HCT116 (cell line): ENCODE results near the gene ERBB4. TPM values are rescaled to one million over a fixed set of nuclear protein-coding genes. Genes with fewer than 3 reads are reported as not detected.

Experiments used
- ATAC-seq: fragments of 200-7000 bp; cut with Tn5 transposase; 2 replicates; pipeline ENCODE4 v1.9.1; 2020; ENCODE audit warnings: mild to moderate bottlenecking, moderate library complexity
- BruUV-seq: library from RNA; stranded (reverse); fragments of 400-500 nt; replicated peaks from 2 replicates; lab custom pipeline; 2021; lab: Mats Ljungman, UMichigan
- CTCF ChIA-PET: fragments of 300-600 bp; sonication (Branson Sonifier 250); formaldehyde crosslinking; loops from one replicate; lab custom pipeline; 2021; ENCODE audit warnings: antibody characterized with exemption; lab: Charles Lee
- POLR2A ChIA-PET: fragments of 300-600, 350-600 bp; sonication (Branson Sonifier 250); formaldehyde crosslinking; loops from one replicate; lab custom pipeline; 2021; ENCODE audit warnings: antibody characterized with exemption; lab: Charles Lee
- RAD21 ChIA-PET, 2 experiments: fragments of 300-600 bp; sonication (Branson Sonifier 250); formaldehyde crosslinking; loops; one replicate each; lab custom pipeline; 2023; ENCODE audit warnings: low total read pairs in 2 of 2; ENCODE audit not compliant: uncharacterized antibody in 2 of 2, unreplicated experiment in 2 of 2, low non-redundant PET in 1 of 2; lab: Charles Lee
- DNase-seq: peaks from one replicate; pipeline ENCODE4 v3.0.0-alpha.2; 2010; ENCODE audit warnings: low read depth, low spot score
- H2AFZ ChIP-seq: fragments of 200-600 bp; shearing (Covaris generic), sonication (generic); 2 replicates; pipeline ENCODE4 v1.6.1; 2017; ENCODE audit warnings: low read depth, mixed run types, mixed read lengths, antibody characterized with exemption, low read length; ENCODE audit not compliant: poor library complexity, severe bottlenecking
- H3K27ac ChIP-seq: 2 replicates; pipeline ENCODE4 v1.5.1; 2012; ENCODE audit warnings: low read depth, low read length
- H3K27me3 ChIP-seq: fragments of 200-600 bp; sonication (generic); 2 replicates; pipeline ENCODE4 v1.6.1; 2016; ENCODE audit warnings: mixed run types, low read length, mixed read lengths; ENCODE audit not compliant: insufficient read depth
- H3K36me3 ChIP-seq, 2 experiments: fragments of 200-500 bp in 1 of 2; fragments of 200-600 bp in 1 of 2; sonication (Bioruptor generic) in 1 of 2; sonication (generic) in 1 of 2; 2 replicates each; pipeline versions ENCODE4 v1.5.1 to v1.6.1; 2014 to 2016; ENCODE audit warnings: low read length in 2 of 2, inconsistent platforms in 1 of 2, mixed read lengths in 1 of 2, mixed run types in 1 of 2; ENCODE audit not compliant: insufficient read depth in 2 of 2, control insufficient read depth in 1 of 2
- H3K4me1 ChIP-seq, 2 experiments: fragments of 200-600 bp in 1 of 2; sonication (generic) in 1 of 2; 2 replicates each; pipeline versions ENCODE4 v1.5.1 to v1.6.1; 2012 to 2017; ENCODE audit warnings: low read length in 2 of 2, inconsistent platforms in 1 of 2, mild to moderate bottlenecking in 1 of 2, mixed read lengths in 1 of 2, mixed run types in 1 of 2, moderate library complexity in 1 of 2; ENCODE audit not compliant: insufficient read depth in 2 of 2, control insufficient read depth in 1 of 2
- H3K4me2 ChIP-seq: fragments of 200-600 bp; sonication (generic); 2 replicates; pipeline ENCODE4 v1.6.1; 2017; ENCODE audit warnings: mixed run types, low read length, mixed read lengths
- H3K4me3 ChIP-seq, 2 experiments: fragments of 200-600 bp in 1 of 2; sonication (generic) in 1 of 2; replicated peaks in 1 of 2; 2 replicates each; pipeline ENCODE4 v1.5.1; 2011 to 2016; ENCODE audit warnings: low read length in 2 of 2, control low read depth in 1 of 2, low read depth in 1 of 2, mild to moderate bottlenecking in 1 of 2, mixed read lengths in 1 of 2, mixed run types in 1 of 2
- H3K79me2 ChIP-seq: fragments of 200-600 bp; sonication (generic); 2 replicates; pipeline ENCODE4 v1.6.1; 2017; ENCODE audit warnings: mild to moderate bottlenecking, mixed run types, low read length, moderate library complexity, mixed read lengths; ENCODE audit not compliant: insufficient read depth
- H3K9ac ChIP-seq: fragments of 200-600 bp; sonication (generic); 2 replicates; pipeline ENCODE4 v1.6.1; 2016; ENCODE audit warnings: low read length, mixed read lengths
- H3K9me2 ChIP-seq: fragments of 200-600 bp; sonication (generic), shearing (Covaris generic); 2 replicates; pipeline ENCODE4 v1.6.1; 2017; ENCODE audit warnings: mixed run types, mild to moderate bottlenecking, moderate library complexity; ENCODE audit not compliant: insufficient read depth
- H3K9me3 ChIP-seq, 2 experiments: fragments of 200-500 bp in 1 of 2; fragments of 200-600 bp in 1 of 2; sonication (Bioruptor generic) in 1 of 2; sonication (generic) in 1 of 2; 2 replicates each; pipeline ENCODE4 v1.6.1; 2014 to 2017; ENCODE audit warnings: low read length in 2 of 2, mixed read lengths in 2 of 2, inconsistent platforms in 1 of 2, low read depth in 1 of 2, mild to moderate bottlenecking in 1 of 2, mixed run types in 1 of 2, moderate library complexity in 1 of 2; ENCODE audit not compliant: control insufficient read depth in 1 of 2, insufficient read depth in 1 of 2
- H4K20me1 ChIP-seq: fragments of 200-600 bp; sonication (generic), shearing (Covaris generic); 2 replicates; pipeline ENCODE4 v1.6.1; 2017; ENCODE audit warnings: mixed run types, mild to moderate bottlenecking, moderate library complexity; ENCODE audit not compliant: insufficient read depth
- ATF3 ChIP-seq: IDR thresholded peaks from 2 replicates; pipeline ENCODE4 v1.6.1; 2012
- CBX3 ChIP-seq: IDR thresholded peaks from 2 replicates; pipeline ENCODE4 v1.6.1; 2012; ENCODE audit warnings: low read depth
- CEBPB ChIP-seq: IDR thresholded peaks from 2 replicates; pipeline ENCODE4 v1.6.1; 2012; ENCODE audit warnings: low read depth
- CTCF ChIP-seq, 3 experiments: fragments of 200-600 bp in 1 of 3; sonication (generic) in 1 of 3; IDR thresholded peaks in 2 of 3; conservative IDR thresholded peaks in 1 of 3; 2 replicates each; pipeline ENCODE4 v1.5.1; 2012 to 2017; ENCODE audit warnings: low read depth in 2 of 3, low read length in 2 of 3, antibody characterized with exemption in 1 of 3, borderline replicate concordance in 1 of 3, control low read depth in 1 of 3, mild to moderate bottlenecking in 1 of 3, mixed read lengths in 1 of 3, mixed run types in 1 of 3, moderate library complexity in 1 of 3; ENCODE audit not compliant: insufficient read depth in 1 of 3
- ELF1 ChIP-seq: IDR thresholded peaks from 2 replicates; pipeline ENCODE4 v1.6.1; 2012; ENCODE audit warnings: low read depth, borderline replicate concordance
- EZH2 ChIP-seq: fragments of 200-600 bp; sonication (generic); IDR thresholded peaks from 2 replicates; pipeline ENCODE4 v1.6.1; 2017; ENCODE audit warnings: antibody characterized with exemption, mixed run types
- FOSL1 ChIP-seq: IDR thresholded peaks from 2 replicates; pipeline ENCODE4 v1.6.1; 2012; ENCODE audit warnings: low read depth
- JUND ChIP-seq: IDR thresholded peaks from 2 replicates; pipeline ENCODE4 v1.6.1; 2012
- MAX ChIP-seq: IDR thresholded peaks from 2 replicates; pipeline ENCODE4 v1.6.1; 2012
- POLR2A ChIP-seq: IDR thresholded peaks from 2 replicates; pipeline ENCODE4 v1.7.0; 2011; ENCODE audit warnings: borderline replicate concordance; ENCODE audit not compliant: insufficient read depth, insufficient read length; ENCODE audit errors: extremely low read depth
- POLR2AphosphoS5 ChIP-seq: IDR thresholded peaks from 2 replicates; pipeline ENCODE4 v1.6.1; 2011; ENCODE audit warnings: mild to moderate bottlenecking, low read depth, low read length, moderate library complexity
- RAD21 ChIP-seq: IDR thresholded peaks from 2 replicates; pipeline ENCODE4 v1.6.1; 2012; ENCODE audit warnings: low read depth, mild to moderate bottlenecking
- SIN3A ChIP-seq: IDR thresholded peaks from 2 replicates; pipeline ENCODE4 v1.6.1; 2012; ENCODE audit warnings: low read depth
- SP1 ChIP-seq: IDR thresholded peaks from 2 replicates; pipeline ENCODE4 v1.6.1; 2012; ENCODE audit warnings: low read depth
- TCF7L2 ChIP-seq: IDR thresholded peaks from 2 replicates; pipeline ENCODE4 v1.7.0; 2011; ENCODE audit warnings: borderline replicate concordance, inconsistent platforms; ENCODE audit not compliant: insufficient read depth, insufficient read length; ENCODE audit errors: extremely low read depth
- YY1 ChIP-seq: IDR thresholded peaks from 2 replicates; pipeline ENCODE4 v1.6.1; 2011; ENCODE audit warnings: low read length, low read depth, moderate library complexity, mild to moderate bottlenecking; ENCODE audit not compliant: insufficient replicate concordance; ENCODE audit errors: extremely low read depth
- ZBTB33 ChIP-seq: IDR thresholded peaks from 2 replicates; pipeline ENCODE4 v1.6.1; 2011; ENCODE audit warnings: mild to moderate bottlenecking, low read length, moderate library complexity; ENCODE audit not compliant: insufficient replicate concordance; ENCODE audit errors: extremely low read depth
- ZFX ChIP-seq: fragments of 450-650 bp; IDR thresholded peaks from 2 replicates; pipeline ENCODE4 v1.6.1; 2017
- ZNF274 ChIP-seq: fragments of 200-500 bp; sonication (Bioruptor generic); IDR thresholded peaks from 2 replicates; pipeline ENCODE4 v1.6.1; 2014; ENCODE audit warnings: mild to moderate bottlenecking, low read depth, low read length, inconsistent platforms
- intact Hi-C: fragments of 100-400 bp; cut with micrococcal nuclease; formaldehyde crosslinking; loops from 2 replicates; pipeline ENCODE4 v1.10.0; 2022
- total RNA-seq: library from RNA; stranded (reverse); gene quantifications from one replicate; pipeline ENCODE4 v1.2.1, GENCODE V29; 2021; ENCODE audit not compliant: unreplicated experiment

The ERBB4 gene
- total RNA-seq, 1 experiment from 2014 or later, result 0.10 TPM

GRCh38 chr2:212523756-212524155, 14.8 kb downstream of the ERBB4 start:
- Histone ChIP-seq H3K9me3 (no peaks in the 10 kb centered on the region), H3K4me3 (no peak overlapping the region), H4K20me1 (no peaks in the 10 kb centered on the region), H3K27me3 (no peaks in the 10 kb centered on the region), H3K4me2 (no peak overlapping the region), H3K27ac (no peak overlapping the region), H2AFZ (no peak overlapping the region), H3K4me1 (no peaks in the 10 kb centered on the region), H3K79me2 (no peaks in the 10 kb centered on the region), H3K9me2 (no peaks in the 10 kb centered on the region), H3K36me3 (no peaks in the 10 kb centered on the region), H3K9ac (no peak overlapping the region)
- BruUV-seq, result no TSS peak
- ChIA-PET RAD21 (no interaction called here), POLR2A (no interaction called here), CTCF (no interaction called here)
- intact Hi-C loops, result loop anchor here (5.0 to 10.0 kb wide), 2 partner anchors 376 to 649 kb away; no protein-coding TSS in a partner anchor
- ATAC-seq (no peak), DNase-seq (no peak)
- TF ChIP-seq RAD21, result no peak
- TF ChIP-seq ELF1, result no peak
- no peak for TF ChIP-seq EZH2
- TF ChIP-seq ZBTB33, result no peak
- no peak for TF ChIP-seq MAX
- TF ChIP-seq ZFX, result no peak
- TF ChIP-seq SP1, result no peak
- TF ChIP-seq SIN3A, result no peak
- TF ChIP-seq CBX3, result no peak
- no peak for TF ChIP-seq YY1
- TF ChIP-seq ZNF274, result no peak
- no peak for TF ChIP-seq POLR2AphosphoS5
- no peak for TF ChIP-seq FOSL1
- TF ChIP-seq CEBPB, result no peak
- TF ChIP-seq POLR2A, result no peak
- no peak for TF ChIP-seq TCF7L2
- TF ChIP-seq JUND, result no peak
- TF ChIP-seq CTCF (IDR thresholded peaks at IDR 0.05 in 2 of 3, conservative IDR thresholded peaks at IDR 0.05 in 1 of 3; ENCODE audit: borderline replicate concordance in 1 of 3, insufficient read depth in 1 of 3, low read depth in 2 of 3, low read length in 2 of 3), result no peak
- no peak for TF ChIP-seq ATF3
